ENCODE measurements around the gene MPRIP.

The MPRIP gene

DNA sequence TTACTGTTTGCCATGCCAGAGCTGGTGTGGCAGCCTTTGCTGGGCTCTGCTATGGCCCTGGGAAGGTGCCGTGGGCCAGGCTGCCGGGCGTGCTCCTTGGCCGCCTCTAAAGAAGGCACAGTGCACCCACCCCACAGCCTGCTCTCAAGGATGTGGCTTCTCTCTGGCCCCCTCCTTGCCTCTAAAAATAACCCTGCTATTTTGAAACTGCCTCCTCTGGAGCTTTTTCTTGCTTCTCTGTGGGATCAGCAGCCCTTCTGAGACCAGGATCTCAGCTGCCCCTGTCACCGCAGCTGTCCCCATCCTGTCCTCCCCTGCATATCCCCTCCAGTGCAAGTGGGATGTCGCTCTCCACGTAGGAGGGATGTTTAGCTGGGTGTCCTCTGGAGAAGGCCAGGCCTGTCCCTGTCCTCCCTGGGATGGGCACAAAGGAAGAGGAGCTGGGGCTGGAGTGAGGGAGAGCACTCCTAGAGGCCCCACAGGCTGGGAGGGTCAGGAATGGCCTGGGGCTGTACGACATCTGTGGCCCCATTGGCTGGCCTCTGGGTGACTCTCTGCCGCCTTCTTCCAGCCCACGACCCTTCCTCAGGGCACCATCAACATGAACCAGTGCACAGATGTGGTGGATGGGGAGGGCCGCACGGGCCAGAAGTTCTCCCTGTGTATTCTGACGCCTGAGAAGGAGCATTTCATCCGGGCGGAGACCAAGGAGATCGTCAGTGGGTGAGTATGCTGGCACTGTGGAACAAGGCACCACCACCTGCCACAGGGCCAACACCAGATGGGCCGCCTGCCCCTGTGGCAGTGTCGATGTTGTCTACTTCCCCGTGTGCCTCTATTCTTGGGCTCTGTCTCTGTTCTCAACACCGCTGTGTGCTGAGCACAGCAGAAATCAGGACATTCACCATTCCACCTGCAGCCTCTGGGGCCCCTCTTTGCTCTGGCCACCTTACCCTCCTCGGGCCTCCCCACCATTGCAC, 84.2 kb downstream of the MPRIP start:
- no peak overlapping the region for H2AFZ ChIP-seq (ENCODE audit: low read depth, low read length)
- no peak overlapping the region for H3K4me2 ChIP-seq (ENCODE audit: insufficient read depth, low read length)
- DNase-seq: no peak
- H3K27me3 ChIP-seq (ENCODE audit: insufficient read depth, low read length, poor library complexity): no peaks in the 10 kb centered on the region
- H3K27ac ChIP-seq (ENCODE audit: low read length): no peak overlapping the region
- H3K9me3 ChIP-seq (ENCODE audit: insufficient read depth, low read length, severe bottlenecking): no peaks in the 10 kb centered on the region
- ATAC-seq (ENCODE audit: insufficient read depth, low read depth): no peak
- peaks cover 53% of the 10 kb centered on the region for H3K36me3 ChIP-seq (ENCODE audit: insufficient read depth, low read length)
- H4K20me1 ChIP-seq (ENCODE audit: insufficient read depth, low read length): peaks cover 86% of the 10 kb centered on the region
- no peak overlapping the region for H3K9ac ChIP-seq (ENCODE audit: low read depth, low read length)
- peaks cover 40% of the 10 kb centered on the region for H3K79me2 ChIP-seq (ENCODE audit: insufficient read depth, low read length)
- no peak overlapping the region for H3K4me3 ChIP-seq (ENCODE audit: low read depth in 1 of 2, low read length in 2 of 2)
- no peaks in the 10 kb centered on the region for H3K4me1 ChIP-seq (ENCODE audit: insufficient read depth, low read length)
- TF ChIP-seq EZH2 (IDR thresholded peaks at IDR 0.05; ENCODE audit: borderline replicate concordance, low read depth, low read length, severe bottlenecking): no peak
- TF ChIP-seq, protein P1, sequence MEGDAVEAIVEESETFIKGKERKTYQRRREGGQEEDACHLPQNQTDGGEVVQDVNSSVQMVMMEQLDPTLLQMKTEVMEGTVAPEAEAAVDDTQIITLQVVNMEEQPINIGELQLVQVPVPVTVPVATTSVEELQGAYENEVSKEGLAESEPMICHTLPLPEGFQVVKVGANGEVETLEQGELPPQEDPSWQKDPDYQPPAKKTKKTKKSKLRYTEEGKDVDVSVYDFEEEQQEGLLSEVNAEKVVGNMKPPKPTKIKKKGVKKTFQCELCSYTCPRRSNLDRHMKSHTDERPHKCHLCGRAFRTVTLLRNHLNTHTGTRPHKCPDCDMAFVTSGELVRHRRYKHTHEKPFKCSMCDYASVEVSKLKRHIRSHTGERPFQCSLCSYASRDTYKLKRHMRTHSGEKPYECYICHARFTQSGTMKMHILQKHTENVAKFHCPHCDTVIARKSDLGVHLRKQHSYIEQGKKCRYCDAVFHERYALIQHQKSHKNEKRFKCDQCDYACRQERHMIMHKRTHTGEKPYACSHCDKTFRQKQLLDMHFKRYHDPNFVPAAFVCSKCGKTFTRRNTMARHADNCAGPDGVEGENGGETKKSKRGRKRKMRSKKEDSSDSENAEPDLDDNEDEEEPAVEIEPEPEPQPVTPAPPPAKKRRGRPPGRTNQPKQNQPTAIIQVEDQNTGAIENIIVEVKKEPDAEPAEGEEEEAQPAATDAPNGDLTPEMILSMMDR (IDR thresholded peaks at IDR 0.05; ENCODE audit: borderline replicate concordance, extremely low read depth, low read length, poor library complexity, severe bottlenecking): no peak

DNA sequence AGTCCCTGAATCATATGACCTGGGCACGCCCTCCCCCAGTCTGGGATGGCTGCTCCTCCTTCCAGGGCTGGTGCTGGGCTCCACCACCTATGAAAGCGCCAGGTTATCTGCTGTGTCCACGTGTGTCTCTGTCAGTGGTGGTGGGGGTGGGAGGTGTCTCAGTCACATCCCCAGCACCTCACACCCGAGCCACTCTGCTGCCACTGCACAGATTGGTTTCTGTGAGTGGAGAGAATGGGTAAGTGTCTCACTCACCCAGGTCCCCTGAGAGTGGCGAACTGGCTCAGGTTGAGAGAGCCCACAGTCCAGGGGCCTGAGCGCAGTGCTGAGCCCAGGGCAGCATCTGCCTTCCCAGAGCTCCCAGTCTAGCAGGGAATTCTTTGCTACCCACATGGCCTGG, 84.9 kb downstream of the MPRIP start:
- Histone ChIP-seq H3K27ac (ENCODE audit: low read length) (0 out of 2 replicates have a peak overlapping the region, but pooled peaks have one; percentile 18), H4K20me1 (ENCODE audit: insufficient read depth, low read length) (peaks cover 90% of the 10 kb centered on the region), H3K79me2 (ENCODE audit: insufficient read depth, low read length) (peaks cover 33% of the 10 kb centered on the region), H3K36me3 (ENCODE audit: insufficient read depth, low read length) (peaks cover 60% of the 10 kb centered on the region), H3K9ac (ENCODE audit: low read depth, low read length) (no peak overlapping the region), H3K27me3 (ENCODE audit: insufficient read depth, low read length, poor library complexity) (no peaks in the 10 kb centered on the region), H2AFZ (ENCODE audit: low read depth, low read length) (no peak overlapping the region), H3K4me1 (ENCODE audit: insufficient read depth, low read length) (no peaks in the 10 kb centered on the region), H3K4me2 (ENCODE audit: insufficient read depth, low read length) (no peak overlapping the region), H3K4me3 (ENCODE audit: low read depth in 1 of 2, low read length in 2 of 2) (no peak overlapping the region), H3K9me3 (ENCODE audit: insufficient read depth, low read length, severe bottlenecking) (no peaks in the 10 kb centered on the region)
- no peak for TF ChIP-seq EZH2 (IDR thresholded peaks at IDR 0.05; ENCODE audit: borderline replicate concordance, low read depth, low read length, severe bottlenecking)
- TF ChIP-seq, protein P1 (IDR thresholded peaks at IDR 0.05; ENCODE audit: borderline replicate concordance, extremely low read depth, low read length, poor library complexity, severe bottlenecking): no peak
- no peak for DNase-seq
- no peak for ATAC-seq (ENCODE audit: insufficient read depth, low read depth)

DNA sequence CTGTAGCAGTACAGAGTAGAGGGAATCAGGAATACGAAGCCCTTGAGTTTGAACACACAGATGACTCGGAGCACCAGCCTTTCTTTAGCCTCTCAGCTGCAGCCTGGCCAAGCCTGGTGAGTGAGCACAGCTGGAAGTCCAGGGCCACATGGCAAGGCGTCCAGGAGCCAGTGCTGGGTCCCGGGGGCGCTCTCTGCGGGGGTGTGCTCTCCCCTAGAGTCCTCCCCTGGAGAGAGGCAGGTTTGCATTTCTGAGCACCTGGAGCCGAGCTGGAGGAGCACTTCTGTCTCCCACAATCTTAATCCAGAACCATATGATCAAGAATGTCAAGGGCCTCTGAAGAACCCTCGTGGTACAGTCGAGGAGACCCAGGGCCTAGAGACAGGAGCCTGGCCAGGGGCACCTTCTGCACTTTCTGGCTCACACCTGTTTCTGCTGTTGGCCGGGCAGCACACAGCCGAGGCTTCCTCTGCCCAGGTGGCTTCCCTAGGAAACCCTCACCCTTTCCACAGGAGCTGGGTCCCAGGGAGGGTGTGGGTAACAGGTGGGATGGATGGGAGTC, 85.6 kb downstream of the MPRIP start:
- Histone ChIP-seq H3K4me3 (ENCODE audit: low read depth in 1 of 2, low read length in 2 of 2) (no peak overlapping the region), H3K27ac (ENCODE audit: low read length) (no peak overlapping the region), H4K20me1 (ENCODE audit: insufficient read depth, low read length) (peaks cover 86% of the 10 kb centered on the region), H3K9ac (ENCODE audit: low read depth, low read length) (no peak overlapping the region), H2AFZ (ENCODE audit: low read depth, low read length) (no peak overlapping the region), H3K9me3 (ENCODE audit: insufficient read depth, low read length, severe bottlenecking) (no peaks in the 10 kb centered on the region), H3K4me2 (ENCODE audit: insufficient read depth, low read length) (no peak overlapping the region), H3K27me3 (ENCODE audit: insufficient read depth, low read length, poor library complexity) (no peaks in the 10 kb centered on the region), H3K36me3 (ENCODE audit: insufficient read depth, low read length) (peaks cover 67% of the 10 kb centered on the region), H3K4me1 (ENCODE audit: insufficient read depth, low read length) (no peaks in the 10 kb centered on the region), H3K79me2 (ENCODE audit: insufficient read depth, low read length) (peaks cover 28% of the 10 kb centered on the region)
- DNase-seq (no peak), ATAC-seq (ENCODE audit: insufficient read depth, low read depth) (no peak)
- TF ChIP-seq, protein P1 (IDR thresholded peaks at IDR 0.05; ENCODE audit: borderline replicate concordance, extremely low read depth, low read length, poor library complexity, severe bottlenecking): no peak
- no peak for TF ChIP-seq EZH2 (IDR thresholded peaks at IDR 0.05; ENCODE audit: borderline replicate concordance, low read depth, low read length, severe bottlenecking)

Data from DND-41 (cell line).